Pancreas (tissue), 10 donors: ENCODE data around the gene PREP. TPM values are rescaled to one million over a fixed set of nuclear protein-coding genes. Genes with fewer than 3 reads are reported as not detected.

Experiments
- ATAC-seq, 4 donors: fragments of 200-7000 bp; cut with Tn5 transposase; one replicate each; pipeline versions ENCODE4 v1.8.0 to v1.9.1; 2020; ENCODE audit warnings: mild to moderate bottlenecking in 4 of 4, moderate library complexity in 4 of 4
- DNase-seq, 6 donors: peaks; one replicate each; pipeline ENCODE4 v3.0.0-alpha.2; 2020
- FAIRE-seq: peaks from 2 replicates; lab custom pipeline; 2012; peaks lifted over from hg19 to GRCh38; lab: Jason Lieb, UNC
- H3K27ac ChIP-seq, 4 donors: fragments of 200-600 bp; sonication (generic); 1 replicate in 3 of 4; 2 replicates in 1 of 4; pipeline versions ENCODE4 v1.5.0 to v1.8.0; 2020
- H3K27me3 ChIP-seq, 4 donors: fragments of 200-600 bp; one replicate each; pipeline ENCODE4 v1.8.0; 2021
- H3K36me3 ChIP-seq, 3 donors: fragments of 200-600 bp; sonication (generic) in 1 of 3; one replicate each; pipeline versions ENCODE4 v1.5.0 to v1.8.0; 2020 to 2021
- H3K4me1 ChIP-seq, 3 donors: fragments of 200-600 bp; one replicate each; pipeline ENCODE4 v1.8.0; 2021
- H3K4me3 ChIP-seq, 4 donors: fragments of 200-600 bp; sonication (generic) in 2 of 4; one replicate each; pipeline versions ENCODE4 v1.5.0 to v1.8.0; 2020 to 2021
- H3K9me3 ChIP-seq, 4 donors: fragments of 200-600 bp; one replicate each; pipeline ENCODE4 v1.8.0; 2021
- CTCF ChIP-seq, 4 donors: fragments of 200-600 bp; sonication (generic) in 3 of 4; IDR thresholded peaks; one replicate each; pipeline versions ENCODE4 v1.5.0 to v1.8.0; 2021; ENCODE audit warnings: antibody characterized with exemption in 4 of 4
- WGBS, 2 donors: extraction: QIAGEN DNeasy Blood & Tissue Kit; methylation state at CpG; one replicate each; pipeline ENCODE4 v1.1.7; 2013; 5-methylcytosine and 5-hydroxymethylcytosine counted together
- intact Hi-C, 3 donors: fragments of 100-400 bp; cut with DNase I; formaldehyde crosslinking; loops; one replicate each; pipeline versions ENCODE4 v1.11.1 to v1.14.2; 2022
- polyA plus RNA-seq, 2 donors: library from polyadenylated mRNA; stranded (reverse); fragments of 200-250 nt; gene quantifications; one replicate each; pipeline ENCODE4 v1.2.3, GENCODE V29; 2013
- total RNA-seq, 6 donors: library from RNA; stranded (reverse); fragmentation: NEBNext Ultra II Directional in 4 of 6; extraction: Animal tissue kit (Norgen Biotek cat#: 25700) in 4 of 6; gene quantifications; one replicate each; pipeline versions ENCODE4 v1.2.1 to v1.2.4, GENCODE V29; 2021 to 2023
- donor health status: healthy with polysubstance abuse.
- donor health status: DM: no; HTN: no; CAD: no; lungs with moderate emphysema.
- donor health status: DM: no; HTN: no; CAD: no.
- donor health status: control.
- donor health status: control.
- donor health status: Bipolar disorder and iron deficiency.
- donor health status: DM: yes; HTN: yes; CAD: no.
- donor health status: DM: no; HTN: no; CAD: no.
- donor health status: DM: no; HTN: no; CAD: no.
- donor health status: DM: yes; HTN: yes; CAD: no.

The PREP gene
- total and polyA plus RNA-seq, 8 donors: 7.6 to 16.5 (median 11.5) TPM

GRCh38 chr6:105280033-105280432 lies 122.8 kb downstream of the PREP start:
- Histone ChIP-seq H3K4me3 (no peak overlapping the region), H3K27me3 (no peaks in the 10 kb centered on the region), H3K9me3 (no peaks in the 10 kb centered on the region), H3K36me3 (peaks cover 0 to 37% (median 10%) of the 10 kb centered on the region in 3 donors), H3K27ac (no peak overlapping the region), H3K4me1 (no peaks in the 10 kb centered on the region)
- ATAC-seq (no peak), DNase-seq (no peak), FAIRE-seq (no peak)
- intact Hi-C loops: no loop called here
- 96% methylated on average over 7 of the region's 7 CpGs for WGBS, 2 donors
- no peak for TF ChIP-seq CTCF (IDR thresholded peaks at IDR 0.05)

DNA sequence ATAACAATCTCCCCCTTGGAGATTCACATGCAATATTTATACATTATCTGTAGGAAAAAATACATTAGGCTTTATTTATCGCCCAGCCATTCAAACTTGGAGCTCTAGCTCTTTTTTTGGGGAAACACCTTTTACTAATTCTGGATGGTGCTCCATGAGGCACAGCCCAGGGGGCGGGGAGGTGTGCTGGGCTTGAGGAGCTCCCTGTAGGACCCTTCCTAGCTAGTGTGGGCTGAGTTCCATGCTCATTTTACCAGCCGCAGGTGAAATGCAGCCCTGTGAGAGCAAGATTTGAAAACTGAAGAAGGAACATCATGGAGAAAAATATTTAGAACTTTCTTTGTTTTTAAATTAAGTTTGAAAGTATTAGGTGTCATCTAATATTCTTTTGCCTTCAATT lies 123.4 kb downstream of the PREP start:
- FAIRE-seq (no peak), ATAC-seq (no peak), DNase-seq (no peak)
- 92 to 94% methylated on average over 3 of the region's 3 CpGs for WGBS, 2 donors
- Histone ChIP-seq H3K4me3 (no peak overlapping the region), H3K9me3 (no peaks in the 10 kb centered on the region), H3K27ac (no peak overlapping the region), H3K4me1 (no peaks in the 10 kb centered on the region), H3K36me3 (peaks cover 0 to 37% (median 10%) of the 10 kb centered on the region in 3 donors), H3K27me3 (no peaks in the 10 kb centered on the region)
- intact Hi-C loops: no loop called here
- no peak for TF ChIP-seq CTCF (IDR thresholded peaks at IDR 0.05)

GRCh38 chr6:105278813-105279212 lies 124.1 kb downstream of the PREP start:
- no peak for FAIRE-seq

GRCh38 chr6:105278035-105278434 lies 124.8 kb downstream of the PREP start:
- no peak for ATAC-seq
- intact Hi-C loops: no loop called here
- TF ChIP-seq CTCF (IDR thresholded peaks at IDR 0.05): no peak
- H3K36me3 ChIP-seq: peaks cover 0 to 36% (median 10%) of the 10 kb centered on the region in 3 donors
- no peak overlapping the region for H3K27ac ChIP-seq
- H3K27me3 ChIP-seq: no peaks in the 10 kb centered on the region
- H3K9me3 ChIP-seq: no peaks in the 10 kb centered on the region
- WGBS, 2 donors: 91 to 93% methylated on average over 20 of the region's 20 CpGs
- peak in 1 of 6 donors; percentile 39 for DNase-seq
- peaks cover 0 to 2% (median 0%) of the 10 kb centered on the region in 3 donors for H3K4me1 ChIP-seq
- no peak for FAIRE-seq
- no peak overlapping the region for H3K4me3 ChIP-seq

More at GRCh38 chr6:105278813-105279212, 124.1 kb downstream of the PREP start:
- Histone ChIP-seq H3K4me1 (no peaks in the 10 kb centered on the region), H3K36me3 (peaks cover 0 to 37% (median 10%) of the 10 kb centered on the region in 3 donors), H3K27me3 (no peaks in the 10 kb centered on the region), H3K9me3 (no peaks in the 10 kb centered on the region), H3K27ac (no peak overlapping the region), H3K4me3 (no peak overlapping the region)
- TF ChIP-seq CTCF (IDR thresholded peaks at IDR 0.05): no peak
- intact Hi-C loops: no loop called here
- DNase-seq (no peak), ATAC-seq (no peak)
- WGBS, 2 donors: 92 to 95% methylated on average over 3 of the region's 3 CpGs

DNA sequence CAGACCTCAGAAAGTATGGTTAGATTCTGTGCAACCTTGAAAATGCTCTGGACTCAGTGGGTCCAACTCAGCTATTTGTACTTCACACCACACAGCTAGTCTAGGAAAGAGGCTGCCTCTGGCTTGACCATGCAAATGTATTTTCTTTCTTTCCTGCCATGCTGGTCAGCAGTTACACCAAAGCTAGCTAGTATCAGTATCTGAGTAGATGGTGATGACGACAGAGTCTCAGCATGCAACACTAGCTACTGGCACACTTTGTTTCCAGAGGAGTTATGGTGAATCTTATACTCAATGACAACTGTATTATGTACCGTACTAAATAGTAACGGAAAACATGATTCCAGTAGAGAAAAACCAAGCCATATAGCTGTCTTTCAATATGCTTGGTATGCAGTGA lies 126.5 kb downstream of the PREP start:
- no peak for ATAC-seq
- 97 to 99% methylated on average over 3 of the region's 3 CpGs for WGBS, 2 donors
- no peak for FAIRE-seq
- no peak for TF ChIP-seq CTCF (IDR thresholded peaks at IDR 0.05)
- peaks cover 0 to 25% (median 10%) of the 10 kb centered on the region in 3 donors for H3K36me3 ChIP-seq
- H3K4me3 ChIP-seq: no peak overlapping the region
- no peaks in the 10 kb centered on the region for H3K9me3 ChIP-seq
- H3K27ac ChIP-seq: no peak overlapping the region
- intact Hi-C loops: no loop called here
- DNase-seq: no peak
- H3K4me1 ChIP-seq: peaks cover 0 to 4% (median 0%) of the 10 kb centered on the region in 3 donors
- H3K27me3 ChIP-seq: no peaks in the 10 kb centered on the region
